Measurements from ENCODE around the gene SMU1.

- no peak for TF ChIP-seq SIN3A (IDR thresholded peaks at IDR 0.05; ENCODE audit: borderline replicate concordance, insufficient read depth, low read length)
- TF ChIP-seq, protein P1, sequence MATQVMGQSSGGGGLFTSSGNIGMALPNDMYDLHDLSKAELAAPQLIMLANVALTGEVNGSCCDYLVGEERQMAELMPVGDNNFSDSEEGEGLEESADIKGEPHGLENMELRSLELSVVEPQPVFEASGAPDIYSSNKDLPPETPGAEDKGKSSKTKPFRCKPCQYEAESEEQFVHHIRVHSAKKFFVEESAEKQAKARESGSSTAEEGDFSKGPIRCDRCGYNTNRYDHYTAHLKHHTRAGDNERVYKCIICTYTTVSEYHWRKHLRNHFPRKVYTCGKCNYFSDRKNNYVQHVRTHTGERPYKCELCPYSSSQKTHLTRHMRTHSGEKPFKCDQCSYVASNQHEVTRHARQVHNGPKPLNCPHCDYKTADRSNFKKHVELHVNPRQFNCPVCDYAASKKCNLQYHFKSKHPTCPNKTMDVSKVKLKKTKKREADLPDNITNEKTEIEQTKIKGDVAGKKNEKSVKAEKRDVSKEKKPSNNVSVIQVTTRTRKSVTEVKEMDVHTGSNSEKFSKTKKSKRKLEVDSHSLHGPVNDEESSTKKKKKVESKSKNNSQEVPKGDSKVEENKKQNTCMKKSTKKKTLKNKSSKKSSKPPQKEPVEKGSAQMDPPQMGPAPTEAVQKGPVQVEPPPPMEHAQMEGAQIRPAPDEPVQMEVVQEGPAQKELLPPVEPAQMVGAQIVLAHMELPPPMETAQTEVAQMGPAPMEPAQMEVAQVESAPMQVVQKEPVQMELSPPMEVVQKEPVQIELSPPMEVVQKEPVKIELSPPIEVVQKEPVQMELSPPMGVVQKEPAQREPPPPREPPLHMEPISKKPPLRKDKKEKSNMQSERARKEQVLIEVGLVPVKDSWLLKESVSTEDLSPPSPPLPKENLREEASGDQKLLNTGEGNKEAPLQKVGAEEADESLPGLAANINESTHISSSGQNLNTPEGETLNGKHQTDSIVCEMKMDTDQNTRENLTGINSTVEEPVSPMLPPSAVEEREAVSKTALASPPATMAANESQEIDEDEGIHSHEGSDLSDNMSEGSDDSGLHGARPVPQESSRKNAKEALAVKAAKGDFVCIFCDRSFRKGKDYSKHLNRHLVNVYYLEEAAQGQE (IDR thresholded peaks at IDR 0.05; ENCODE audit: insufficient read depth in 1 of 2, low read depth in 2 of 2, low read length in 2 of 2) = no peak
- no peak for TF ChIP-seq POLR2AphosphoS5 (IDR thresholded peaks at IDR 0.05; ENCODE audit: low read depth, low read length)
- no peak for TF ChIP-seq FOXP2 (optimal IDR thresholded peaks at IDR 0.05; ENCODE audit: borderline replicate concordance, extremely low read depth, extremely low read length, insufficient read depth)
Observed at GRCh38 chr9:33106827-33107621, 30.6 kb upstream of the SMU1 start.

Measured in PFSK-1 (cell line).